Neural crest cell (in vitro differentiated cells): ENCODE data around the gene LRMDA. TPM values are rescaled to one million over a fixed set of nuclear protein-coding genes. Genes with fewer than 3 reads are reported as not detected.

Experiments
- DNase-seq: peaks from one replicate; pipeline ENCODE4 v3.0.0; 2021; ENCODE audit warnings: low read depth, mixed read lengths, low spot score
- H3K27ac Mint-ChIP-seq: one replicate; pipeline ENCODE4 v1.8.0; 2021; ENCODE audit warnings: mild to moderate bottlenecking, mixed read lengths; ENCODE audit not compliant: unreplicated experiment
- H3K27me3 Mint-ChIP-seq: 2 replicates; pipeline ENCODE4 v1.8.0; 2021; ENCODE audit warnings: low read depth, mild to moderate bottlenecking, mixed read lengths
- H3K36me3 Mint-ChIP-seq: 2 replicates; pipeline ENCODE4 v1.8.0; 2021; ENCODE audit warnings: low read depth, mild to moderate bottlenecking, mixed read lengths
- H3K4me1 Mint-ChIP-seq: 2 replicates; pipeline ENCODE4 v1.8.0; 2021; ENCODE audit warnings: mixed read lengths
- H3K4me3 Mint-ChIP-seq: one replicate; pipeline ENCODE4 v1.8.0; 2021; ENCODE audit warnings: mild to moderate bottlenecking, mixed read lengths
- H3K9me3 Mint-ChIP-seq: 2 replicates; pipeline ENCODE4 v1.8.0; 2021; ENCODE audit warnings: mixed read lengths
- CTCF ChIP-seq: fragments of 200-600 bp; sonication (generic); conservative IDR thresholded peaks from 2 replicates; pipeline ENCODE4 v1.5.0; 2021; ENCODE audit warnings: antibody characterized with exemption, mild to moderate bottlenecking
- total RNA-seq: library from RNA; stranded (reverse); gene quantifications from 2 replicates; pipeline ENCODE4 v1.2.1, GENCODE V29; 2021

LRMDA gene
- total RNA-seq, 1 donor from 2014 or later, result 3.1 TPM

- Mint-ChIP-seq H3K9me3 (peaks cover 4% of the 10 kb centered on the region), H3K4me1 (no peaks in the 10 kb centered on the region), H3K4me3 (no peak overlapping the region), H3K27me3 (no peaks in the 10 kb centered on the region), H3K36me3 (no peaks in the 10 kb centered on the region), H3K27ac (no peak overlapping the region)
- TF ChIP-seq CTCF, result no peak
- no peak for DNase-seq
Observed at GRCh38 chr10:76411729-76412435, 980.5 kb downstream of the LRMDA start.

- H3K4me3 Mint-ChIP-seq, result no peak overlapping the region
- TF ChIP-seq CTCF, result no peak
- no peaks in the 10 kb centered on the region for H3K36me3 Mint-ChIP-seq
- H3K4me1 Mint-ChIP-seq, result no peaks in the 10 kb centered on the region
- H3K27ac Mint-ChIP-seq, result peak overlapping the region; percentile 13
- DNase-seq, result no peak
- peaks cover 2% of the 10 kb centered on the region for H3K9me3 Mint-ChIP-seq
- no peaks in the 10 kb centered on the region for H3K27me3 Mint-ChIP-seq
Observed at GRCh38 chr10:76415554-76415953, 984.1 kb downstream of the LRMDA start.

- H3K9me3 Mint-ChIP-seq, result peaks cover 2% of the 10 kb centered on the region
- no peak for TF ChIP-seq CTCF
- no peak for DNase-seq
- no peak overlapping the region for H3K4me3 Mint-ChIP-seq
- H3K4me1 Mint-ChIP-seq, result no peaks in the 10 kb centered on the region
- no peaks in the 10 kb centered on the region for H3K36me3 Mint-ChIP-seq
- no peaks in the 10 kb centered on the region for H3K27me3 Mint-ChIP-seq
- H3K27ac Mint-ChIP-seq, result no peak overlapping the region
Observed at GRCh38 chr10:76416642-76417041, 985.2 kb downstream of the LRMDA start.

GRCh38 chr10:76420725-76421124 is 989.3 kb downstream of the LRMDA start:
- TF ChIP-seq CTCF, result no peak
- peaks cover 2% of the 10 kb centered on the region for H3K9me3 Mint-ChIP-seq
- no peaks in the 10 kb centered on the region for H3K27me3 Mint-ChIP-seq
- no peaks in the 10 kb centered on the region for H3K4me1 Mint-ChIP-seq
- no peaks in the 10 kb centered on the region for H3K36me3 Mint-ChIP-seq
- H3K27ac Mint-ChIP-seq, result no peak overlapping the region
- no peak overlapping the region for H3K4me3 Mint-ChIP-seq
- no peak for DNase-seq

- no peaks in the 10 kb centered on the region for H3K27me3 Mint-ChIP-seq
- no peak for DNase-seq
- peaks cover 2% of the 10 kb centered on the region for H3K9me3 Mint-ChIP-seq
- H3K4me1 Mint-ChIP-seq, result no peaks in the 10 kb centered on the region
- no peak overlapping the region for H3K27ac Mint-ChIP-seq
- TF ChIP-seq CTCF, result no peak
- no peak overlapping the region for H3K4me3 Mint-ChIP-seq
- H3K36me3 Mint-ChIP-seq, result no peaks in the 10 kb centered on the region
Observed at GRCh38 chr10:76422769-76423168, 991.3 kb downstream of the LRMDA start.
